ENCODE data around the gene GSDMA.
"Not testable (repeated sequence)": the region's sequence is repeated elsewhere in the genome, so short reads cannot be mapped to it uniquely, and the experiment has no call there.

GRCh38 chr17:40001335-40001734 is 38.5 kb downstream of the GSDMA start:
- not testable (repeated sequence) for TF ChIP-seq POLR2AphosphoS5, CTCF, POLR2A (IDR thresholded peaks at IDR 0.05)

Data from suprapubic skin (tissue), 4 donors.